HepG2 (cell line): ENCODE data around the gene TNFRSF6B. TPM values are rescaled to one million over a fixed set of nuclear protein-coding genes. Genes with fewer than 3 reads are reported as not detected.
A peak's percentile ranks its signal among the peaks of the same experiment; 100 is the strongest.

Source experiments
- AHR ChIP-seq: IDR thresholded peaks from 2 replicates; pipeline ENCODE4 v1.6.1; 2018; ENCODE audit warnings: missing genetic modification reagents, missing compliant biosample characterization
- CBX5 ChIP-seq: sonication (generic); formaldehyde crosslinking; IDR thresholded peaks from 2 replicates; pipeline ENCODE4 v1.4.0; 2020; ENCODE audit warnings: missing genetic modification reagents, borderline replicate concordance
- CEBPZ ChIP-seq: IDR thresholded peaks from 2 replicates; pipeline ENCODE4 v1.6.1; 2012; ENCODE audit warnings: low read length, improper control_type of control experiment
- CREB3 ChIP-seq: sonication (generic); formaldehyde crosslinking; IDR thresholded peaks from 2 replicates; pipeline ENCODE4 v1.5.0; 2020; ENCODE audit warnings: missing genetic modification reagents
- FOXO4 ChIP-seq: sonication (generic); formaldehyde crosslinking; conservative IDR thresholded peaks from 2 replicates; pipeline ENCODE4 v1.8.1; 2023; ENCODE audit warnings: missing genetic modification reagents
- GRHL1 ChIP-seq: sonication (generic); formaldehyde crosslinking; conservative IDR thresholded peaks from 2 replicates; pipeline ENCODE4 v1.8.0; 2022; ENCODE audit warnings: missing genetic modification reagents
- GTF2F1 ChIP-seq: fragments of 150-350 bp; IDR thresholded peaks from 2 replicates; pipeline ENCODE4 v1.6.1; 2014; ENCODE audit warnings: low read length
- NR2F1 ChIP-seq, 2 experiments: fragments of 450-650 bp in 1 of 2; formaldehyde crosslinking in 1 of 2; IDR thresholded peaks; 2 replicates each; pipeline versions ENCODE4 v1.5.0 to v1.6.1; 2016 to 2020; ENCODE audit warnings: mild to moderate bottlenecking in 1 of 2, missing compliant biosample characterization in 1 of 2, missing genetic modification reagents in 1 of 2, moderate library complexity in 1 of 2
- PAX8 ChIP-seq: sonication (generic); formaldehyde crosslinking; IDR thresholded peaks from 2 replicates; pipeline ENCODE4 v1.8.0; 2022; ENCODE audit warnings: mild to moderate bottlenecking, missing genetic modification reagents, borderline replicate concordance
- SKIL ChIP-seq: sonication (generic); formaldehyde crosslinking; IDR thresholded peaks from 2 replicates; pipeline ENCODE4 v1.8.0; 2022; ENCODE audit warnings: missing genetic modification reagents, mild to moderate bottlenecking, moderate library complexity, borderline replicate concordance
- XBP1 ChIP-seq: sonication (generic); formaldehyde crosslinking; IDR thresholded peaks from 2 replicates; pipeline ENCODE4 v1.5.0; 2020; ENCODE audit warnings: missing genetic modification reagents
- ZBTB42 ChIP-seq: sonication (generic); formaldehyde crosslinking; IDR thresholded peaks from 2 replicates; pipeline ENCODE4 v1.5.0; 2020; ENCODE audit warnings: mild to moderate bottlenecking, missing genetic modification reagents
- ZNF446 ChIP-seq: sonication (generic); formaldehyde crosslinking; IDR thresholded peaks from 2 replicates; pipeline ENCODE4 v1.5.0; 2020; ENCODE audit warnings: mild to moderate bottlenecking, missing genetic modification reagents
- ZNF556 ChIP-seq: sonication (generic); formaldehyde crosslinking; IDR thresholded peaks from 2 replicates; pipeline ENCODE4 v1.4.0; 2020; ENCODE audit warnings: mild to moderate bottlenecking, missing genetic modification reagents, borderline replicate concordance
- polyA plus RNA-seq, 8 experiments: library from polyadenylated mRNA; depleted of rRNA in 3 of 8; stranded (reverse) in 7 of 8; unstranded in 1 of 8; fragments of >200 nt; fragmentation: Illumina TruSeq in 4 of 8; extraction: Trizol in 4 of 8; gene quantifications; 2 replicates each; pipeline versions ENCODE4 v1.2.1 to v1.2.3, GENCODE V29; 2011 to 2016; ENCODE audit warnings: low read depth in 4 of 8, missing spikeins in 1 of 8, mixed read lengths in 1 of 8; ENCODE audit not compliant: insufficient read depth in 1 of 8
- total RNA-seq, 5 experiments: library from RNA; depleted of rRNA; stranded (reverse); fragments of >200 nt; fragmentation: Illumina TruSeq; extraction: Trizol; gene quantifications; 2 replicates each; pipeline ENCODE4 v1.2.3, GENCODE V29; 2016; ENCODE audit warnings: low read depth in 1 of 5

The TNFRSF6B gene
- total and polyA plus RNA-seq, 2 of the 13 experiments (the other 11 are each of a cell fraction or from before 2014, with no cell fraction given) = 0.24 TPM; not detected in 1

GRCh38 chr20:63740627-63741353 is 44.3 kb downstream of the TNFRSF6B start (continued):
- TF ChIP-seq GRHL1 (CRISPR knock-in tag) = no peak
- TF ChIP-seq CREB3 (CRISPR knock-in tag) = peak; percentile 90
- peak; percentile 67; the same call in 1 of the 2 replicates for TF ChIP-seq PAX8 (CRISPR knock-in tag)
- TF ChIP-seq XBP1 (CRISPR knock-in tag) = peak; percentile 94; the same call in 1 of the 2 replicates
- no peak for TF ChIP-seq FOXO4
- peak; percentile 96; the same call in 1 of the 2 replicates for TF ChIP-seq CBX5 (CRISPR knock-in tag)
- TF ChIP-seq ZBTB42 = 0 out of 2 replicates have a peak, but pooled peaks have one; percentile 64
- TF ChIP-seq NR2F1 (CRISPR knock-in tag; IDR thresholded peaks at IDR 0.05) = 0 out of 4 replicates have a peak, but pooled peaks of 1 of the 2 experiments have one; percentile 18
- peak; percentile 98 for TF ChIP-seq ZNF556 (CRISPR knock-in tag)
- peak; percentile 93 for TF ChIP-seq AHR
- TF ChIP-seq SKIL (CRISPR knock-in tag) = peak; percentile 68; the same call in 1 of the 2 replicates
- no peak; the same call in 1 of the 2 replicates for TF ChIP-seq ZNF446 (CRISPR knock-in tag)
- no peak; the same call in 1 of the 2 replicates for TF ChIP-seq GTF2F1
- TF ChIP-seq CEBPZ = no peak
